T-cell (primary cell): ENCODE data around the gene KLF7. TPM values are rescaled to one million over a fixed set of nuclear protein-coding genes. Genes with fewer than 3 reads are reported as not detected.
A peak's percentile ranks its signal among the peaks of the same experiment; 100 is the strongest.

Source experiments
- ATAC-seq, 4 experiments: fragments of 200-7000 bp in 3 of 4; fragments of 150-1000 bp in 1 of 4; cut with Tn5 transposase; replicated peaks in 1 of 4; 1 replicate in 3 of 4; 2 replicates in 1 of 4; pipeline ENCODE4 v1.10.0; 2021; ENCODE audit warnings: moderate library complexity in 3 of 4, mild to moderate bottlenecking in 2 of 4, moderate number of reproducible peaks in 1 of 4
- CTCF ChIA-PET, 2 donors: fragments of 300-600 bp; sonication (Branson Sonifier 250); formaldehyde crosslinking; loops; one replicate each; lab custom pipeline; 2022; ENCODE audit warnings: antibody characterized with exemption in 2 of 2; lab: Charles Lee
- POLR2A ChIA-PET, 2 donors: fragments of 300-600 bp; sonication (Branson Sonifier 250); formaldehyde crosslinking; loops; one replicate each; lab custom pipeline; 2022; ENCODE audit warnings: antibody characterized with exemption in 2 of 2; lab: Charles Lee
- DNase-seq, 35 experiments: peaks; one replicate each; pipeline versions ENCODE4 v3.0.0 to v3.0.0-alpha.2; 2013 to 2023
- H3K27ac ChIP-seq: one replicate; pipeline ENCODE4 v1.5.1; 2013; ENCODE audit warnings: low read length
- H3K27me3 ChIP-seq, 2 experiments: replicated peaks in 1 of 2; 1 replicate in 1 of 2; 2 replicates in 1 of 2; pipeline versions ENCODE4 v1.6.1 to v1.7.0; 2013; ENCODE audit warnings: low read length in 1 of 2, mixed read lengths in 1 of 2; ENCODE audit not compliant: control insufficient read depth in 2 of 2, insufficient read depth in 2 of 2; ENCODE audit errors: extremely low read depth in 1 of 2
- H3K36me3 ChIP-seq, 2 donors: 1 replicate in 1 of 2; 2 replicates in 1 of 2; pipeline versions ENCODE4 v1.6.1 to v1.7.0; 2013; ENCODE audit warnings: low read length in 1 of 2; ENCODE audit not compliant: control insufficient read depth in 2 of 2, insufficient read depth in 1 of 2; ENCODE audit errors: extremely low read depth in 1 of 2
- H3K4me1 ChIP-seq, 2 experiments: 1 replicate in 1 of 2; 2 replicates in 1 of 2; pipeline versions ENCODE4 v1.6.1 to v1.7.0; 2013; ENCODE audit warnings: low read length in 2 of 2, mixed read lengths in 1 of 2; ENCODE audit not compliant: insufficient read depth in 2 of 2, control insufficient read depth in 1 of 2; ENCODE audit errors: extremely low read depth in 1 of 2
- H3K4me3 ChIP-seq, 2 donors: 1 replicate in 1 of 2; 2 replicates in 1 of 2; pipeline versions ENCODE4 v1.5.1 to v1.7.0; 2013; ENCODE audit warnings: mild to moderate bottlenecking in 2 of 2, low read length in 1 of 2, moderate library complexity in 1 of 2; ENCODE audit not compliant: control insufficient read depth in 1 of 2; ENCODE audit errors: extremely low read depth in 1 of 2
- H3K9me3 ChIP-seq: 2 replicates; pipeline ENCODE4 v1.7.0; 2013
- H3K27ac Mint-ChIP-seq, 2 donors: one replicate each; pipeline ENCODE4 v1.8.0; 2020 to 2021; ENCODE audit warnings: mild to moderate bottlenecking in 2 of 2, mixed read lengths in 2 of 2
- H3K27me3 Mint-ChIP-seq, 2 donors: one replicate each; pipeline ENCODE4 v1.8.0; 2021 to 2022; ENCODE audit warnings: mixed read lengths in 2 of 2
- H3K36me3 Mint-ChIP-seq: one replicate; pipeline ENCODE4 v1.8.0; 2021; ENCODE audit warnings: mixed read lengths
- H3K4me1 Mint-ChIP-seq, 3 donors: one replicate each; pipeline ENCODE4 v1.8.0; 2020 to 2022; ENCODE audit warnings: mixed read lengths in 3 of 3, mild to moderate bottlenecking in 1 of 3
- H3K4me3 Mint-ChIP-seq, 3 donors: one replicate each; pipeline ENCODE4 v1.8.0; 2020 to 2022; ENCODE audit warnings: mild to moderate bottlenecking in 3 of 3, mixed read lengths in 3 of 3, moderate library complexity in 3 of 3
- H3K9me3 Mint-ChIP-seq, 3 donors: one replicate each; pipeline ENCODE4 v1.8.0; 2020 to 2022; ENCODE audit warnings: mixed read lengths in 3 of 3
- WGBS: methylation state at CpG from one replicate; pipeline ENCODE4 v1.1.5; 2013; ENCODE audit warnings: missing lambda C conversion rate; ENCODE audit not compliant: insufficient coverage; 5-methylcytosine and 5-hydroxymethylcytosine counted together
- total RNA-seq, 35 experiments: library from RNA in 6 of 35; stranded (reverse) in 6 of 35; fragments of 120-200 nt in 1 of 35; gene quantifications; one replicate each; pipeline versions ENCODE4 v1.2.1 to v1.2.4 and lab custom pipeline; 2013 to 2026

KLF7 gene
- total RNA-seq, 5 donors from 2014 or later (not counting 1 experiment from before 2014, with no cell fraction given) = 56.8 to 90.6 (median 65.7) TPM

- no peaks in the 10 kb centered on the region for H3K9me3 ChIP-seq
- no peaks in the 10 kb centered on the region for H3K27me3 Mint-ChIP-seq
- H3K4me1 ChIP-seq = peaks cover 0 to 6% of the 10 kb centered on the region in 2 experiments
- peaks cover 56 to 65% (median 63%) of the 10 kb centered on the region in 3 donors for H3K4me1 Mint-ChIP-seq
- no peak overlapping the region for H3K27ac ChIP-seq
- no peak for ATAC-seq
- 56% methylated on average over 1 of the region's 5 CpGs for WGBS
- H3K9me3 Mint-ChIP-seq = no peaks in the 10 kb centered on the region
- H3K36me3 ChIP-seq = peaks cover 0 to 25% of the 10 kb centered on the region in 2 donors
- H3K4me3 ChIP-seq = no peak overlapping the region
- CTCF ChIA-PET = interaction anchor here in 1 of 2 donors (0.6 kb wide), 1 partner anchor 417 kb away, joined by 3 read pairs; no protein-coding TSS in a partner anchor
- H3K27ac Mint-ChIP-seq = peak overlapping the region in 1 of 2 donors; percentile 13
- no peak overlapping the region for H3K4me3 Mint-ChIP-seq
- peaks cover 37% of the 10 kb centered on the region for H3K36me3 Mint-ChIP-seq
- peaks cover 0 to 2% of the 10 kb centered on the region in 2 experiments for H3K27me3 ChIP-seq
- POLR2A ChIA-PET = interaction anchor here (0.6 kb wide), 2 partner anchors 420 to 612 kb away, joined by 5 to 10 read pairs; no protein-coding TSS in a partner anchor
- DNase-seq = no peak
Measured at GRCh38 chr2:207122651-207123334, 43.0 kb downstream of the KLF7 start.

GRCh38 chr2:207121784-207122183 is 44.0 kb downstream of the KLF7 start:
- POLR2A ChIA-PET = no interaction called here
- H3K27ac Mint-ChIP-seq = no peak overlapping the region
- H3K36me3 ChIP-seq = peaks cover 0 to 25% of the 10 kb centered on the region in 2 donors
- H3K27me3 ChIP-seq = peaks cover 0 to 2% of the 10 kb centered on the region in 2 experiments
- H3K27me3 Mint-ChIP-seq = no peaks in the 10 kb centered on the region
- peaks cover 54 to 69% (median 57%) of the 10 kb centered on the region in 3 donors for H3K4me1 Mint-ChIP-seq
- no peak overlapping the region for H3K4me3 Mint-ChIP-seq
- no peak overlapping the region for H3K27ac ChIP-seq
- peaks cover 38% of the 10 kb centered on the region for H3K36me3 Mint-ChIP-seq
- CTCF ChIA-PET = no interaction called here
- ATAC-seq = no peak
- H3K4me1 ChIP-seq = peaks cover 0 to 6% of the 10 kb centered on the region in 2 experiments
- no peaks in the 10 kb centered on the region for H3K9me3 ChIP-seq
- no CpG with 5 or more reads among the region's 1 CpG for WGBS
- H3K4me3 ChIP-seq = no peak overlapping the region
- no peaks in the 10 kb centered on the region for H3K9me3 Mint-ChIP-seq
- no peak for DNase-seq

GRCh38 chr2:207119048-207119447 is 46.7 kb downstream of the KLF7 start:
- DNase-seq (no peak), ATAC-seq (no peak)
- H3K36me3 Mint-ChIP-seq = peaks cover 33% of the 10 kb centered on the region
- H3K27me3 ChIP-seq = peaks cover 0 to 2% of the 10 kb centered on the region in 2 experiments
- H3K4me3 ChIP-seq = no peak overlapping the region
- ChIA-PET CTCF (interaction anchor here in 1 of 2 donors (0.6 kb wide), 1 partner anchor 304 kb away, joined by 3 read pairs; no protein-coding TSS in a partner anchor), POLR2A (interaction anchor here in 1 of 2 donors (0.7 kb wide), 1 partner anchor 9 kb away, joined by 4 read pairs; no protein-coding TSS in a partner anchor)
- H3K27ac ChIP-seq = no peak overlapping the region
- H3K9me3 ChIP-seq = no peaks in the 10 kb centered on the region
- 90% methylated on average over 2 of the region's 4 CpGs for whole genome bisulfite sequencing
- peaks cover 0 to 19% of the 10 kb centered on the region in 2 donors for H3K36me3 ChIP-seq
- no peak overlapping the region for H3K27ac Mint-ChIP-seq
- H3K27me3 Mint-ChIP-seq = no peaks in the 10 kb centered on the region
- no peaks in the 10 kb centered on the region for H3K9me3 Mint-ChIP-seq
- H3K4me1 Mint-ChIP-seq = peaks cover 40 to 59% (median 47%) of the 10 kb centered on the region in 3 donors
- no peak overlapping the region for H3K4me3 Mint-ChIP-seq
- H3K4me1 ChIP-seq = peaks cover 0 to 6% of the 10 kb centered on the region in 2 experiments

GRCh38 chr2:207117668-207118067 is 48.1 kb downstream of the KLF7 start:
- ATAC-seq (no peak), DNase-seq (no peak)
- POLR2A ChIA-PET = no interaction called here
- H3K27me3 Mint-ChIP-seq = no peaks in the 10 kb centered on the region
- H3K36me3 Mint-ChIP-seq = peaks cover 31% of the 10 kb centered on the region
- Histone ChIP-seq H3K9me3 (no peaks in the 10 kb centered on the region), H3K27ac (no peak overlapping the region), H3K4me1 (no peaks in the 10 kb centered on the region), H3K4me3 (no peak overlapping the region), H3K36me3 (peaks cover 0 to 6% of the 10 kb centered on the region in 2 donors), H3K27me3 (no peaks in the 10 kb centered on the region)
- CTCF ChIA-PET = no interaction called here
- no peak overlapping the region for H3K4me3 Mint-ChIP-seq
- no peaks in the 10 kb centered on the region for H3K9me3 Mint-ChIP-seq
- WGBS = 83% methylated on average over 1 of the region's 2 CpGs
- peaks cover 30 to 59% (median 41%) of the 10 kb centered on the region in 3 donors for H3K4me1 Mint-ChIP-seq
- H3K27ac Mint-ChIP-seq = no peak overlapping the region

GRCh38 chr2:207115715-207116364 is 49.9 kb downstream of the KLF7 start:
- CTCF ChIA-PET = interaction anchor here in 1 of 2 donors (0.6 kb wide), 1 partner anchor 514 kb away, joined by 5 read pairs; no protein-coding TSS in a partner anchor
- no peak for ATAC-seq

DNA sequence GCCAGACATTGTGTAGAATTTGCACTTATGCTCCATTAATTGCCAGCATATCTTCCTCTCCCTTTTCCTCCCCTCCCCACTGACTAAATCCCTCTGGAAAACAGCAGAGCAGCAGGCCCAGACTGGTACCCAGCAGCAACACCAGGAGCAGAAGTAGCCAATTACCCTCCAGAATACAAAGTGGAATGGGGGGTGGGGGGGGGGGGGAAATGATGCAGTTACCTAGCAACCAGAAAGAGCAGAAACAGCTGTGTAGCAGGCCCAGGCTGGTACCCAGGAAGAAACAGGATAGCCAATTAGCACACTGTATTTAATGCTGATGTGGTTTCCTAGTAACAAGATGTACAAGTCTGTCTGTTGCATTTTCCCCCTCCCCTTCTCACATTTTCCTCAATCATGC is 52.3 kb downstream of the KLF7 start:
- ChIA-PET CTCF (no interaction called here), POLR2A (no interaction called here)
- H3K9me3 Mint-ChIP-seq = no peaks in the 10 kb centered on the region
- H3K36me3 Mint-ChIP-seq = peaks cover 26% of the 10 kb centered on the region
- H3K27ac Mint-ChIP-seq = no peak overlapping the region
- Histone ChIP-seq H3K9me3 (no peaks in the 10 kb centered on the region), H3K27me3 (no peaks in the 10 kb centered on the region), H3K27ac (no peak overlapping the region), H3K4me1 (peaks cover 0 to 6% of the 10 kb centered on the region in 2 experiments), H3K36me3 (no peaks in the 10 kb centered on the region), H3K4me3 (no peak overlapping the region)
- DNase-seq (no peak), ATAC-seq (no peak)
- H3K27me3 Mint-ChIP-seq = no peaks in the 10 kb centered on the region
- H3K4me1 Mint-ChIP-seq = peaks cover 44 to 46% (median 45%) of the 10 kb centered on the region in 3 donors
- no peak overlapping the region for H3K4me3 Mint-ChIP-seq

More at GRCh38 chr2:207115715-207116364, 49.9 kb downstream of the KLF7 start:
- Mint-ChIP-seq H3K36me3 (peaks cover 23% of the 10 kb centered on the region), H3K4me1 (peaks cover 32 to 57% (median 41%) of the 10 kb centered on the region in 3 donors), H3K27ac (peak overlapping the region in 1 of 2 donors; percentile 3), H3K9me3 (no peaks in the 10 kb centered on the region), H3K4me3 (no peak overlapping the region), H3K27me3 (no peaks in the 10 kb centered on the region)
- H3K27me3 ChIP-seq = no peaks in the 10 kb centered on the region
- DNase-seq = no peak
- peaks cover 0 to 6% of the 10 kb centered on the region in 2 experiments for H3K4me1 ChIP-seq
- H3K9me3 ChIP-seq = no peaks in the 10 kb centered on the region
- POLR2A ChIA-PET = interaction anchor here in 1 of 2 donors (0.9 kb wide), 1 partner anchor 27 kb away, joined by 3 read pairs; no protein-coding TSS in a partner anchor
- H3K27ac ChIP-seq = no peak overlapping the region
- no peak overlapping the region for H3K4me3 ChIP-seq
- WGBS = no CpG with 5 or more reads among the region's 6 CpGs
- no peaks in the 10 kb centered on the region for H3K36me3 ChIP-seq
